ENCODE results near the gene TMEM183A. TPM values are rescaled to one million over a fixed set of nuclear protein-coding genes. Genes with fewer than 3 reads are reported as not detected.

TMEM183A gene, protein sequence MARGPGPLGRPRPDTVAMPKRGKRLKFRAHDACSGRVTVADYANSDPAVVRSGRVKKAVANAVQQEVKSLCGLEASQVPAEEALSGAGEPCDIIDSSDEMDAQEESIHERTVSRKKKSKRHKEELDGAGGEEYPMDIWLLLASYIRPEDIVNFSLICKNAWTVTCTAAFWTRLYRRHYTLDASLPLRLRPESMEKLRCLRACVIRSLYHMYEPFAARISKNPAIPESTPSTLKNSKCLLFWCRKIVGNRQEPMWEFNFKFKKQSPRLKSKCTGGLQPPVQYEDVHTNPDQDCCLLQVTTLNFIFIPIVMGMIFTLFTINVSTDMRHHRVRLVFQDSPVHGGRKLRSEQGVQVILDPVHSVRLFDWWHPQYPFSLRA
- polyA plus RNA-seq, result 10 to 100 TPM; 55.0 to 83.2 (median 64.2) TPM

DNA sequence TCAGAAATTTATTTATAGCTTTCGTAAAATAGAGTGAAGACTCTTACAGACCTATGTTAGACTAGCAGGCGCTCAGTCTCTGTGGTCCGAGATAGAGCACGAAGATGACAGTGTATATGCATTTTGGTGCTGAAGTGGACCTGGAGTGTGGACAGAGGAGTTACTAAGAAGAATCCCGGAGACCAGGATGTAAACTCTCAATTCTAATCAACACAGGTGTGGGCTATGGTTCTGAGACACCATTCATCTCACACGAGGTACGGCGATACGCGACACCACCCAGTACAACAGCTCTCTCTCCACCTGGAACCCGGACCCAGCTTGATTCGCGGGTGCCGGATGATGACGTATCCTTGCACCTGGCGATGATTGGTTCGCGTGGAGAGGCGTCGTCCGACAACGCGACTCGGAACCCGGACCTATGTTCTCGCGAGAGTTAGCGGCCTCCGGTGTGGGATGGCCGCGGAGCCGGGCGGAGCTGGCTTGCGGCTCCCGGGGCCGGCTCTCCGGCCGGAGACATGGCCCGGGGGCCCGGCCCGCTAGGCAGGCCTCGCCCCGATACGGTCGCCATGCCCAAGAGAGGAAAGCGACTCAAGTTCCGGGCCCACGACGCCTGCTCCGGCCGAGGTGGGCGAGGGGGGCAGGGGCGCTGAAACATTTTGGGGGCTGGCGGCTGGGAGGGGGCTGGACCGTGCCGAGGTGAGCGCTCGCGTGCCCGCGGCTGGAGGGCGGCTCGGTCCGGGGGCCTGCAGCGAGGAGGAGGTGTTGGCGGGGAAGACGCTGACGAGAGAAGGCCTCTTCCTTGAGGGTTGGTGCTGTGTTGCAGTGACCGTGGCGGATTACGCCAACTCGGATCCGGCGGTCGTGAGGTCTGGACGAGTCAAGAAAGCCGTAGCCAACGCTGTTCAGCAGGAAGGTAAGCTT is at the start of gene TMEM183A:
Gene TMEM183A, plus strand, starts transcription at position 427 of the 924 bp plus-strand sequence. Its CDS starts 92 bp downstream, at position 519.
- peak; percentile 93 to 95 (median 94) for DNase-seq
- H3K9me3 Mint-ChIP-seq, result no peaks in the 10 kb centered on the region
- H3K36me3 Mint-ChIP-seq, result peaks cover 3 to 12% (median 6%) of the 10 kb centered on the region in 3 donors
- peaks cover 5 to 15% (median 5%) of the 10 kb centered on the region in 3 donors for H3K27me3 Mint-ChIP-seq (ENCODE audit: low read depth in 3 of 3)
- H3K4me3 Mint-ChIP-seq, result peak within 1 kb of the TSS; percentile 91 to 98 (median 93)
- H3K4me1 Mint-ChIP-seq, result peaks cover 31 to 45% of the 10 kb centered on the region in 2 donors
- peak within 1 kb of the TSS; percentile 97 to 99 (median 98) for H3K27ac Mint-ChIP-seq

DNA sequence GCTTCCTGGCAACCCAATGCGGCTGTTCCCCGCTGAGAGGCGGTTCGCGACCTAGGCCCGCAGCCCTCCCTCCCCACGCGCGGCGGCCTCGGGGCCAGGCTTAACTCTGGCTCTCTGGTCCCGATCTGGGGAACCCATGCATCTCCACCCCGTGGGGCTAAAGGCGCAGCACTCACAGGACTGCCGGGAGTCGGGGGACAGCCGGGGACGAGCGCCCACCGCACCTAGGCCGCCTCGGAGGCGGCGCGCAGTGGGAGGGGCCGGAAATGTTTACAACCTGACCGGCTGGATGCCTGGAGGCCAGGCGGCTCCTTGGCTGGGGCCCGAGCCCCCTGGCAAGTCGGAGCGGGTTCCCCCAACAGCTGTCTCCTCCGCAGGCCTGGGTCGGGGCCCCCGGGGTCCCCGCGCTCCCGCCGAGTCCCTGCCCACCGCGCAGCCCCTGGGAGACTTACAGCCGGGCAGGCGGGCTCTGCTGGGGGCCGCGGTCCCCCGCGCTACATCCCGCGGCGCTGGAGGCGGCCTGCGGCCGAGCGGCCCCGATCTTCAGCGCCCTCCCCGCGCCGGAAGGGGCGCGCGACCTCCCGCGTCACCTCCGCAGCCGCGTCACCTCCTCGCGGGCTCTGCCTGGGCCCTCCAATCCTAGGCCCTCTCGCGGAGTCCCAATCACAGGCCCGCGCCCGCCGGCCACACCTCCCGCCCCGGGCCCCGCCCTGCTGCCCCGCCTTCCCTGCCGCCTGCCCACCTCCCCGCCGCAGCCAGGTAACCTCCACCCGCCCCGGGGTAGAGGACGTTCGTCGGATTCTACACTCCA is 49.2 kb upstream of the TMEM183A start, which contains the start of gene ADIPOR1:
Gene ADIPOR1, minus strand, starts transcription at position 580 of the 811 bp plus-strand sequence. CDS start 7,242 bp downstream, outside the sequence.
- Mint-ChIP-seq H3K4me1 (peaks cover 36 to 54% of the 10 kb centered on the region in 2 donors), H3K4me3 (peak within 1 kb of the TSS; percentile 85 to 92 (median 91)), H3K9me3 (no peaks in the 10 kb centered on the region)

DNA sequence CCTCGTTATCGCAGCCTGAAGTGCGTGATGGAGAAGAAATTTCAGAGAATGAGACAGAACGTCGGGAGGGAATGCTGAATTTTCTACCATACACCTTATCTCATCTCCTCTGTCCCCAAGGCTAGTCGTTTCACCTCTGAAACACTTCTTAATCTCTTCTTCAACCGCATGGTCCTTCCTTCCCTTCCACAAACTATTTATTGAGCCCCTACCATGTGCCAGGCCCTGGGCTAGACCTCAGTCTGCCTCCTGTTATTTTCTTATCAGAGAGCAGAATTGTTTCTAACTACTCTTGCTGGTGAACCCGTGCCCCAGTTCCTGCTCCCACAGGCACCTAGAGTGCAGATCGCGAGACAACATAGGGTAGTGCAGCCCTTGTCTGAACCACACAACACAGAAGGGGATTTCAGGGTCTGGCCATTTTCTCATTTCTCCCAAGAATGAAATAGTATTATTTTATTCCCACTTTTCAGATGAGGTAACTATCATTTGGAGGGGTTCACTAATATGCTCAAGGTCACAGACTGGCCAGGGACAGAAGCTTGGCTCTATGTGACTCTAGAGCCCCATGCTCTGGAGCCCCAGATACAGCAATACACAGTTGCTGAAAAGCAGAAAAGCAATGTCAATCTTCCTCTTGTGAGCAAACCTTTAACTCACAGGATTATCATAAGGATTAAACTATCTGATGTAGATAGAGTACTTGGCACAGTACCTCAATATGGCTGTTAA is 48.5 kb upstream of the TMEM183A start:
- peak overlapping the region; percentile 85 to 92 (median 91) for H3K4me3 Mint-ChIP-seq
- H3K9me3 Mint-ChIP-seq, result no peaks in the 10 kb centered on the region
- H3K27ac Mint-ChIP-seq, result peak overlapping the region; percentile 89 to 96 (median 94)
- H3K27me3 Mint-ChIP-seq (ENCODE audit: low read depth in 3 of 3), result peaks cover 0 to 6% (median 1%) of the 10 kb centered on the region in 3 donors
- H3K4me1 Mint-ChIP-seq, result peaks cover 36 to 46% of the 10 kb centered on the region in 2 donors
- H3K36me3 Mint-ChIP-seq, result peaks cover 0 to 8% (median 2%) of the 10 kb centered on the region in 3 donors
- no peak for DNase-seq

More for the DNA sequence above, 49.2 kb upstream of the TMEM183A start, which contains the start of gene ADIPOR1:
- Mint-ChIP-seq H3K36me3 (peaks cover 0 to 3% (median 0%) of the 10 kb centered on the region in 3 donors), H3K27ac (peak within 1 kb of the TSS; percentile 89 to 96 (median 95)), H3K27me3 (ENCODE audit: low read depth in 3 of 3) (peaks cover 0 to 6% (median 1%) of the 10 kb centered on the region in 3 donors)
- peak; percentile 89 to 92 (median 90) for DNase-seq

DNA sequence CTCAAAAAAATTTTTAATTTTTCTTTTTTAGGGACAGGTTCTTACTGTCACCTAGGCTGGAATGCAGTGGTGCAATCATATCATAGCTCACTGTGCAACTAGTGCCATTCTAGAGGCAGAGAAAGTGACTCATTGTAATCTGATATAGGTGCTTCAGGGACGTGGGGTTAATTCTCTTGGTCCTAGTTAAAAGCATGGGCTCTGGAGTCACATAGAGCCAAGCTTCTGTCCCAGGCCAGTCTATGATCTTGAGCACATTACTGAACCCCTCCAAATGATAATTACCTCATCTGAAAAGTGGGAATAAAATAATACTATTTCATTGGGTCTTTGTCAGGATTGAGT is 47.9 kb upstream of the TMEM183A start:
- DNase-seq, result no peak
- Mint-ChIP-seq H3K9me3 (no peaks in the 10 kb centered on the region), H3K27ac (peak overlapping the region in 3 of 6 donors; percentile 89 to 96 (median 93)), H3K4me1 (peaks cover 33 to 41% of the 10 kb centered on the region in 2 donors), H3K4me3 (peak overlapping the region in 3 of 5 donors; percentile 85 to 92 (median 91)), H3K27me3 (ENCODE audit: low read depth in 3 of 3) (peaks cover 0 to 6% (median 1%) of the 10 kb centered on the region in 3 donors), H3K36me3 (peaks cover 0 to 9% (median 4%) of the 10 kb centered on the region in 3 donors)

DNA sequence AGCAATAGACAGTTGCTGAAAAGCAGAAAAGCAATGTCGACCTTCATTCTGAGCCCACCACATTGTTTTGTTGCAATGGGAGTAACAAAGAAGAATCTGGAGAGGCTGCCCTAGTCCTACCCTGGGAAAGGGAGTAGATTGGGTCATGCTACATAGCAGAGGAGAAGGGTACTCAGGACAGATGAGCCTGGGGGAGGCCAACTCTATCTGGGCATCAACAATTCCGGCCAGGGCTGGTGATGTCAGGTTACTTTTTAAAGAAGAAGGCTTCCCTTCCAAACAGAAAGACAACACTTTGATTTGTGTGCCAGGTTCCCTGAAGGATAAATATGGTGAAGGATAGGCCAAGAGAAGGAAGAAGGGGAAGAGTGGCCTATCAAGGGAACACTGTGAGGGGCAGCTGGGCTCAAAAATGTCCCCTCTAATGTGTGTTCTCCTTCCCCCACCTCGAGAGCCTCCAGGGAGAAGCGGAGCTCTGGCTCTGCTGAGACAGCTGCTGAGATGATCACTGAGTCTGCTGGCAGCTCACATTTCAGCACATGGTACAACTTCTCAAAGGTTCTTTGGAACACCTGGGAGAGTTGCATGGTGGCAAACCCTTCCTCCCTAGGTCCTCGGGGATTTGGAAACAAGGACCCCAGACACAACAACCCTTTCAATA is 45.8 kb upstream of the TMEM183A start:
- H3K36me3 Mint-ChIP-seq, result peaks cover 0 to 9% (median 4%) of the 10 kb centered on the region in 3 donors
- H3K9me3 Mint-ChIP-seq, result no peaks in the 10 kb centered on the region
- H3K4me3 Mint-ChIP-seq, result no peak overlapping the region
- H3K27me3 Mint-ChIP-seq (ENCODE audit: low read depth in 3 of 3), result peaks cover 0 to 7% (median under 1%) of the 10 kb centered on the region in 3 donors
- H3K4me1 Mint-ChIP-seq, result peaks cover 22 to 27% of the 10 kb centered on the region in 2 donors
- no peak overlapping the region for H3K27ac Mint-ChIP-seq
- no peak for DNase-seq

DNA sequence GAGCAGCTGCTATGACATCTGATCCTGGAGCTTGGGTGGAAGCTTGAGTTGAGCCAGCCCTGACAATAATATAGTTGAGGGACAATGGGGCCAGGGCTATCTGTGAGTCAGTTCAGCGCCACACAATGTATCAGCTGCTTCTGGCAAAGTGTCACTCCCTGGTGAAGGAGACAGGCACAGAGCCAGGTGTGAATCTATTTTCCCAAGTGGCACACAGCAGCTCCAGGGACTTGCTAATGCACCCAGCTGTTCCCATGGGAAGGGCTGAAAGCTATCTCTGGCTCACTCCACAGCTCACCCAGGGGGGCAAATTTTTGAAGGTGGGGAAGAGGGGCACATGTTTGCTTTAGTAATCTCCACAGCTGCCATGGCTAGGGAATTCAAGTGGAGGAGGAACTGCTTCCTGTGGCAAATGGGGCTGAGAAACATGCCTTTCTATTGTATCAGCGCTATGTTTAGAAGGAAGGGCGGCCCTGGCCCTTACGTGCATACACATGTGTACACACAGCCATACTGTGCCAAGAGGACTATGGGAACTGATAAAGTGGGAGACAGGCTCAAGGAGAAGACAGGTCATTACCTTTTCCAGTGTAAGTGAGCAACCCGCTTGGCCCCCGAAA is 42.3 kb upstream of the TMEM183A start:
- H3K9me3 Mint-ChIP-seq, result no peaks in the 10 kb centered on the region
- H3K36me3 Mint-ChIP-seq, result peaks cover 0 to 9% (median 4%) of the 10 kb centered on the region in 3 donors
- H3K27me3 Mint-ChIP-seq (ENCODE audit: low read depth in 3 of 3), result peaks cover 2 to 8% (median 5%) of the 10 kb centered on the region in 3 donors

DNA sequence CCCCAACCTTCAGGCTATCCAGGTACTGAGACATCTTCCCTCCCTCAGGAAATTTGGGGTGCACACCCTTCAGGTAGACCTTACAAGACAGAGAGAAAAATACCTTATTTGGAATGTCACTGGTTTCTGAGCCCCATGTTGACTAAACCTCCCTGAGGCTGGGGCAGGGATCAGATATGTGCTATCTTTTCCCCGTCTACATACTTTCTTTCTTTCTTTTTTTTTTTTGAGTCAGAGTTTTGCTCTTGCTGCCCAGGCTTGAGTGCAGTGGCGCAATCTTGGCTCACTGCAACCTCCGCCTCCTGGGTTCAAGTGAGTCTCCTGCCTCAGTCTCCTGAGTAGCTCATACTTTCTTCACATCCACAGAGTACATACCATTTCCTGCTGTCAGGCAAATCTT is 41.8 kb upstream of the TMEM183A start:
- H3K27me3 Mint-ChIP-seq (ENCODE audit: low read depth in 3 of 3), result peaks cover 2 to 8% (median 5%) of the 10 kb centered on the region in 3 donors
- peak overlapping the region; percentile 60 to 86 (median 78) for H3K27ac Mint-ChIP-seq
- peak overlapping the region in 3 of 5 donors; percentile 72 to 80 (median 77) for H3K4me3 Mint-ChIP-seq
- no peaks in the 10 kb centered on the region for H3K9me3 Mint-ChIP-seq
- H3K36me3 Mint-ChIP-seq, result peaks cover 0 to 9% (median 4%) of the 10 kb centered on the region in 3 donors
- H3K4me1 Mint-ChIP-seq, result peaks cover 18 to 30% of the 10 kb centered on the region in 2 donors
- DNase-seq, result no peak

More for the DNA sequence above, 42.3 kb upstream of the TMEM183A start:
- no peak for DNase-seq
- Mint-ChIP-seq H3K27ac (peak overlapping the region in 3 of 6 donors; percentile 9 to 17 (median 14)), H3K4me3 (peak overlapping the region in 2 of 5 donors; percentile 25 to 35), H3K4me1 (peaks cover 18 to 30% of the 10 kb centered on the region in 2 donors)

DNA sequence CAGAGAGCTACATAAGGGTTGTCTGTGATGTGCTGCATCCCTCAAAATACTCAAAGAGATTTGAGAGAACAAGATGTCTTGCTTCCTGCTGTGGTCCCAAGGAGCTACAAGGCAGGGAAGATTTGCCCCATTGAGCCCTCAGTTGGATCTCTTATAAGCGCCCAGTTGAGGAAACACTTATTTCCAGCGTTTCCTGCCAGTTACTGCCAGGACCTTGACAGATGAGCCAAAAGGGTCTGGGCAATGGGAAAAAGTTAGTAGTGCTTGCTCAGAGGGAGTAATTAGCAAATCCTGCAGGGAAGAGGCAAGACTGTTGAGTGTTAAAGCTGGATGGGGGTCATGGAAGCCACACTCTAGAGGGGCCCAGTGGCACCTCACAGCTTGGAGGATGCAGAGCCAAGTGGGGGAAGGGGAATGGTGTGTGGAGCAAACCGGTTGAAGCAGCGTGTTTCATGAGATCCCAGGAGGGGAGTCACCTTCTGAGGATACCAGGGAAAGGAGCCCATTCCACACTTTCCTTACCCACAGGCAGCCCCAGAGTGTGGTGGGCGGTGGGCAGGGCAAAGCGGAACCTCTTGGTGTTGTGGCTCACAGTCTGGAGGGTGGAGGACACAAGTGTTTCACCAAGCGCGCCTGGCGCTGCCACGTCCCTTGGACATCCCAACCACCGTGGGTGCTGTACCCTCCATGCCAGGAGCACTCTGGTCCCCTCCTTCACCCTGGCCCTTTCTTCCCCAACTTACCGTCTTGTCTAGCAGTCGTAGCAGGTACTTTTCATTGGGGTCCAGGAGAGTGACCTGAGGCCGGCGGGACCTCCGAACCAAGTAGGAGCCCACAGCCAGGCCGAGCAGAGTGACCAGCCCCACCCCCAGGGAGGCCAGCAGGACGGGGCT is 40.9 kb upstream of the TMEM183A start:
- Mint-ChIP-seq H3K9me3 (no peaks in the 10 kb centered on the region), H3K4me1 (peaks cover 18 to 30% of the 10 kb centered on the region in 2 donors), H3K27ac (peak overlapping the region; percentile 60 to 86 (median 78)), H3K27me3 (ENCODE audit: low read depth in 3 of 3) (peaks cover 2 to 5% (median 5%) of the 10 kb centered on the region in 3 donors), H3K4me3 (peak overlapping the region; percentile 72 to 81 (median 77)), H3K36me3 (peaks cover 0 to 9% (median 4%) of the 10 kb centered on the region in 3 donors)
- no peak for DNase-seq

DNA sequence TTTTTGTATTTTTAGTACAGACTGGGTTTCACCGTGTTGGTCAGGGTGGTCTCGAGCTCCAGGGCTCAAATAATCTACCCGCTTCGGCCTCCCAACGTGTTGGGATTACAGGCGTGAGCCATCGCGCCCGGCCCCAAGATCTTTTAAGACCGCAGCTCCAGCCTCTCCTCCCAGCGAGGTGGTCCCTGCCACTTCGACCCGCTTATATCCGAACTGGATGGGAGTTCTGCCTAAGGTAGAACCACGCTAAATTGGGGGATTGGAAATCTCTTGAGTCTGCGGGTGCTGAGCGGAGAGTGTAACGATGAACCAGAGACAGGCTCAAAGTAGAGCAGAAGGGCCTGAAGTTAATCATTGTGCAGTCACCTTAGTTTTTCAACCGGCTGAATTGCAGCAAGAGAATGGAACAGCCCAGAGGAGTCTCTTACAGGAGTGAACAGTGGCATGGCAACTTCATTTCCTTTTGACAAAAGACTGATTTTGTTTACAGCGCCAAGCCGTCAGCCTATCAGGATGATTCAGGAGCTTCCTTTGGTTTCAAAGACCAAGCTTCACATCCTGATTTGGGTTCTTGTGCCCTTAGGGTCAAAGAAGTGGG is 39.4 kb upstream of the TMEM183A start:
- Mint-ChIP-seq H3K4me3 (peak overlapping the region; percentile 90 to 97 (median 93)), H3K36me3 (peaks cover 0 to 8% (median 4%) of the 10 kb centered on the region in 3 donors), H3K27ac (peak overlapping the region; percentile 74 to 88 (median 85)), H3K27me3 (ENCODE audit: low read depth in 3 of 3) (peaks cover 5% of the 10 kb centered on the region in 3 donors), H3K4me1 (peaks cover 18 to 30% of the 10 kb centered on the region in 2 donors), H3K9me3 (no peaks in the 10 kb centered on the region)
- DNase-seq, result peak; percentile 21 to 26 (median 22)

DNA sequence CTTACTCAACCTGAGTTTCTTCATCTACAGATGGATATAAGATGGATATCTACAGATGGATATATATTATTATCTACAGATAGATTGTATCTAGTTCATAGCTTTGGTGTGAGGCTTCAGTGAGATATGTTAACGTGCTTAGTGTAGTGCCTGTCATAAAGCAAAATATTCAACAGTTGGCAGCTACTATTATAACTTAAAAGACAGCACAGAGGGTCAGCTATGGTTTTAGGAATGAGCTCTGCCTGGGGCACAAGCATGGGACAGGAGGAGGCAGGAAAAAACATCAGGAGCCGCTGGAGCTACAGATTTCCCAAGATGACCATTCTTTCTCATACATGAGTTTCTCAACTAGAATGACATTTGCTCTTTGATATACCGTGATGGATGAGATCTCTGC is 38.8 kb upstream of the TMEM183A start:
- H3K27ac Mint-ChIP-seq, result peak overlapping the region in 4 of 6 donors; percentile 12 to 88 (median 57)
- peaks cover 18 to 30% of the 10 kb centered on the region in 2 donors for H3K4me1 Mint-ChIP-seq

More for the DNA sequence above, 38.8 kb upstream of the TMEM183A start:
- Mint-ChIP-seq H3K4me3 (peak overlapping the region; percentile 90 to 97 (median 93)), H3K9me3 (no peaks in the 10 kb centered on the region), H3K27me3 (ENCODE audit: low read depth in 3 of 3) (peaks cover 5% of the 10 kb centered on the region in 3 donors), H3K36me3 (peaks cover 0 to 4% (median 3%) of the 10 kb centered on the region in 3 donors)
- no peak for DNase-seq

Measured in immature natural killer cell (primary cell).